Right atrium auricular region (tissue), 2 donors: Measurements from ENCODE around the gene GPRC5D. TPM values are rescaled to one million over a fixed set of nuclear protein-coding genes. Genes with fewer than 3 reads are reported as not detected.

ENCODE experiments used
- DNase-seq: peaks from one replicate; pipeline ENCODE4 v3.0.0-alpha.2; 2019; ENCODE audit warnings: low spot score
- H3K27ac ChIP-seq, 2 donors: fragments of 200-600 bp; sonication (generic); 1 replicate in 1 of 2; 2 replicates in 1 of 2; pipeline ENCODE4 v1.5.1; 2016 to 2019
- H3K27me3 ChIP-seq, 2 donors: fragments of 200-600 bp; sonication (generic); one replicate each; pipeline versions ENCODE4 v1.5.1 to v1.6.0; 2017 to 2019
- H3K36me3 ChIP-seq: fragments of 200-600 bp; sonication (generic); one replicate; pipeline ENCODE4 v1.5.1; 2016
- H3K4me1 ChIP-seq, 2 donors: fragments of 200-600 bp; sonication (generic); one replicate each; pipeline versions ENCODE4 v1.5.1 to v1.6.0; 2017 to 2019
- H3K4me3 ChIP-seq, 2 donors: fragments of 200-600 bp; sonication (generic); 1 replicate in 1 of 2; 2 replicates in 1 of 2; pipeline ENCODE4 v1.5.1; 2017 to 2019; ENCODE audit warnings: mild to moderate bottlenecking in 1 of 2, moderate library complexity in 1 of 2
- H3K9me3 ChIP-seq, 2 donors: fragments of 200-600 bp; sonication (generic); one replicate each; pipeline ENCODE4 v1.5.1; 2019
- total RNA-seq, 2 donors: library from RNA; depleted of rRNA; stranded (reverse); fragments of >200 nt; gene quantifications; one replicate each; pipeline ENCODE4 v1.1.0, GENCODE V29; 2016
- TF ChIP-seq, protein P1 (sequence below), 2 donors: fragments of 200-600 bp; sonication (generic); IDR thresholded peaks; one replicate each; pipeline ENCODE4 v1.5.1; 2019; ENCODE audit warnings: antibody characterized with exemption in 2 of 2

GPRC5D gene
- total RNA-seq, 2 donors from 2014 or later, result not detected

DNA sequence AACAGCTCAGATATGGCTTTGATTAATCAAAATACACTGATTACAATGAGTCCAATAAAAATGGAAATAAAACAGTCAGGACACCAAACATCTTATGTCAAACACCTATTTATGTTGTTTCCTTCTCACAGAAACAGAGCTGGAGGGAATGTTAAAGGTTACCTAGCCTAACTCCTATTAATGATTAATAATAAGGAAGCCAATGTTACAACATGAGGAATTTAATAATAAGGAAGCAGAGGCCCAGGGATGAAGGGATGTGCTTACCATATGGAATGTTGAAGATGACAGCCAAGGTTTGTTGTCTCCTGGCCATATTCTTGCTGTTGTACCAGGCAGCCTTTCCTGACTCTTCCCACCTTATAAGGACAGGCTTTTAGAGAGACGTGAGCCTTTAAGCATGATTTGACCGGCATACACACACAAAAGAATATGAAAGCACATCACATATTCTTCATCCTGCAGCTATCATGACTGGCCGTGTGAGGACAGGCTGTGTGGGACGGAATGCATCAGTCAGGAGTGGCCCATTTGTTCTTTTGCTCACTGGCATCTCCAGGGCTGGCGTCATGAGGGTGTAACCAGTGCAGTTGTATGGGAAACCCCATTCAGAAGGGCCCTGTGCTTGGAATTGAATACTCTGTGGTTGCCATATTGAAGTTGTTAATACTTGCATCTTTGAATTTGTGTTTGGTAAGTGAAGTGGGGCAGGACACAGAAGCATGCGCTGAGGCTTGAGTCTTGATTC is 3.1 kb upstream of the GPRC5D start:
- Histone ChIP-seq H3K36me3 (no peaks in the 10 kb centered on the region), H3K27ac (no peak overlapping the region), H3K4me1 (no peaks in the 10 kb centered on the region), H3K9me3 (no peaks in the 10 kb centered on the region), H3K4me3 (no peak overlapping the region), H3K27me3 (no peaks in the 10 kb centered on the region)
- no peak for DNase-seq
- TF ChIP-seq, protein P1, sequence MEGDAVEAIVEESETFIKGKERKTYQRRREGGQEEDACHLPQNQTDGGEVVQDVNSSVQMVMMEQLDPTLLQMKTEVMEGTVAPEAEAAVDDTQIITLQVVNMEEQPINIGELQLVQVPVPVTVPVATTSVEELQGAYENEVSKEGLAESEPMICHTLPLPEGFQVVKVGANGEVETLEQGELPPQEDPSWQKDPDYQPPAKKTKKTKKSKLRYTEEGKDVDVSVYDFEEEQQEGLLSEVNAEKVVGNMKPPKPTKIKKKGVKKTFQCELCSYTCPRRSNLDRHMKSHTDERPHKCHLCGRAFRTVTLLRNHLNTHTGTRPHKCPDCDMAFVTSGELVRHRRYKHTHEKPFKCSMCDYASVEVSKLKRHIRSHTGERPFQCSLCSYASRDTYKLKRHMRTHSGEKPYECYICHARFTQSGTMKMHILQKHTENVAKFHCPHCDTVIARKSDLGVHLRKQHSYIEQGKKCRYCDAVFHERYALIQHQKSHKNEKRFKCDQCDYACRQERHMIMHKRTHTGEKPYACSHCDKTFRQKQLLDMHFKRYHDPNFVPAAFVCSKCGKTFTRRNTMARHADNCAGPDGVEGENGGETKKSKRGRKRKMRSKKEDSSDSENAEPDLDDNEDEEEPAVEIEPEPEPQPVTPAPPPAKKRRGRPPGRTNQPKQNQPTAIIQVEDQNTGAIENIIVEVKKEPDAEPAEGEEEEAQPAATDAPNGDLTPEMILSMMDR (IDR thresholded peaks at IDR 0.05), result no peak

DNA sequence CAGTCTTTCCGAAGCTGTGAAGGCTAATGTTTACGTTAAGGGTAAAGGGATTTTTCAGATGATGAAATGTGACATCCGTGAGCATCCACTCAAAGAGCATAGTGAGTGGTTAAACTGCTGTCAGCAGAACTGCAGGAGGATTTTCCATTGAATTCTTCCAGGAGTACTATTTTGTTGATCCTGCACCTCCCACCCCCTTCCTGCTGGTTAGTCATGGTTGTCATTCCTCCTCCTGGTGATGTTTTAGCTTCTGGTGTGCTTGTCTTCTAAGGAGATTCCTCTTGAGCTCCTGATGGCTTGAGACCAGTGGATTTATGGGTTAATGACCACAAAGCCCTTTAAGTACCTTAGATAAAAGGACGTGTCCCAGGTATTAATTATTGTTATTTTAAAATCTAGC is 2.4 kb upstream of the GPRC5D start:
- no peaks in the 10 kb centered on the region for H3K9me3 ChIP-seq
- no peak overlapping the region for H3K27ac ChIP-seq
- H3K4me1 ChIP-seq, result no peaks in the 10 kb centered on the region
- TF ChIP-seq, protein P1 (IDR thresholded peaks at IDR 0.05), result no peak
- no peaks in the 10 kb centered on the region for H3K36me3 ChIP-seq
- no peak for DNase-seq
- no peaks in the 10 kb centered on the region for H3K27me3 ChIP-seq
- H3K4me3 ChIP-seq, result no peak overlapping the region

DNA sequence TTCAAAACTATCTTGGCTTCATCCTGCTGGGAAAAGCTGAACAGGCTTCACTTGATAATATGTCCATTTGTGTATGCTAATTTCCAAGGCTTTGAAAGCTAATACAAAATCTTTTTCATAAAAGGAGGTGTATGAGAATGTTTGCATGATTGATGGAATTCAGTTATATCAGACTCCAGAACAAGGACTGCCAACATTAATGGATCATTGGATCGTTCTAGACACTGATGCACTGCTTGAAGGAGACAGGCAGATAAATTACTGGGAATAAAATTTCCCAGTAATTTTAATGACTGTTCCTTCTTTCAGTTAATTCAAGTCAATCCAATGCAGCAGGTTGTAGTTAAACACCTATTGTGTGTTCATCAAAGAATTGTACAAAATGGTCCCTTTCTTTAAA is 466 bp downstream of the GPRC5D start:
- no peak overlapping the region for H3K27ac ChIP-seq
- no peaks in the 10 kb centered on the region for H3K27me3 ChIP-seq
- no peak for DNase-seq
- H3K9me3 ChIP-seq, result no peaks in the 10 kb centered on the region
- TF ChIP-seq, protein P1 (IDR thresholded peaks at IDR 0.05), result no peak
- H3K36me3 ChIP-seq, result no peaks in the 10 kb centered on the region
- no peak overlapping the region for H3K4me3 ChIP-seq
- H3K4me1 ChIP-seq, result no peaks in the 10 kb centered on the region

DNA sequence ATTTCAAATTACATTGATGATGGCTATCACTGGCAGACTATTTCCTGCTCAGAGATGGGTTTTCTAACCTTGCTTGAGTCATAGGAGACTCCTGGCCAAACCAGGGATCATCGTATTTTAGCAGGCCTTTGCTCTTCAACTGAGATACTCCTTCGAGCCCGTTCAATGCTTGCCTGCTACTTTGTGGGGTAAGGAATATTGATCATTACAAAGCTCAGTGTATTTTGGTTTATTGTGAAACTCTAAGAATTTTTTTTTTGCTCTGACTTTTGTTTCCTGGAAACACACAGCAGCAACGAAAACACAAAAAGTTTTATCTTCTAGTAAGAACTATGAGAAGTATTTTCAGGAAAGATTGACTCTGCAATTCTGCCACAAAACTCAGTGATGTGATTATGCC is 4.1 kb downstream of the GPRC5D start:
- no peaks in the 10 kb centered on the region for H3K27me3 ChIP-seq
- H3K4me1 ChIP-seq, result peaks cover 0 to 3% of the 10 kb centered on the region in 2 donors
- TF ChIP-seq, protein P1 (IDR thresholded peaks at IDR 0.05), result no peak
- no peaks in the 10 kb centered on the region for H3K36me3 ChIP-seq
- no peak overlapping the region for H3K4me3 ChIP-seq
- no peak for DNase-seq
- H3K9me3 ChIP-seq, result no peaks in the 10 kb centered on the region
- no peak overlapping the region for H3K27ac ChIP-seq

DNA sequence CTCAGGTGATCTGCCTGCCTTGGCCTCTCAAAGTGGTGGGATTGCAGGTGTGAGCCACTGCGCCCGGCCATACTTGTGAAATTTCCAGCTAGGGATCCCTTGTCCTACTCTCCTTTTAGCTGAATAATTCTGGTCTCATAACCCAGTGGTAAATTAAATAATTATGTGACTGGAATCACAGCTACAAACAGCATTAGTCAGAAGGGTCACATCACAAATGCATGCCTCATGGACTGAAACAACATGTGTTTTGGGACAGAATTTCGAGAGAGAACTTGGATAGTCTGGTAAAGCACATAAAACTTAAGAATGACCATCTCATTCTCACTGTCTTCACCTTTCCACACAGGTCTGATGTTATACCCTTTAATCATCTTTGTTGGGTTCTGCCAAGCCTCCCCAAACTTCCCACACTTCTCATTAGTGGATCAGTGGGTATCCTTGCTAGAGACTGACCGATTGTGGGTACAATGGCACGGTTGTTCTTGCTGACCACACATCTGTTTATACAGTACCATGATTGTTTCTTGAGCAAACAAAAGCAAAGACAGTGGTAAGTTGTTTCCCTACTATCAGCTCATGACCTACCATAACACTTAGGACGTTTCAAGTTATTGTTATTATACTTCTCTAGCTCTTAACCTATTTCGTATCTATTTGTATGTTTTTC is 5.1 kb downstream of the GPRC5D start:
- TF ChIP-seq, protein P1 (IDR thresholded peaks at IDR 0.05), result no peak
- no peak for DNase-seq
- Histone ChIP-seq H3K4me3 (no peak overlapping the region), H3K4me1 (peaks cover 0 to 3% of the 10 kb centered on the region in 2 donors), H3K36me3 (no peaks in the 10 kb centered on the region), H3K9me3 (no peaks in the 10 kb centered on the region), H3K27me3 (no peaks in the 10 kb centered on the region), H3K27ac (no peak overlapping the region)
